Stimulated activated memory B cell treated with anti-CD40 and anti-IgM and Interleukin-4, amounts not matched to agents 10 μg/mL and 1 μg/mL and 100 μg/mL, for 72 hours (primary cell): ENCODE measurements around the gene SETD6.
"Not testable (repeated sequence)": the region's sequence is repeated elsewhere in the genome, so short reads cannot be mapped to it uniquely, and the experiment has no call there.

Experiments used
- ATAC-seq: fragments of 150-1000 bp; cut with Tn5 transposase; 2 replicates; pipeline ENCODE4 v1.10.0; 2021
- H3K27ac Mint-ChIP-seq: one replicate; pipeline ENCODE4 v1.8.0; 2022; ENCODE audit warnings: mild to moderate bottlenecking, mixed read lengths
- H3K27me3 Mint-ChIP-seq: one replicate; pipeline ENCODE4 v1.8.0; 2022; ENCODE audit warnings: mixed read lengths
- H3K36me3 Mint-ChIP-seq: one replicate; pipeline ENCODE4 v1.8.0; 2022; ENCODE audit warnings: mixed read lengths
- H3K4me1 Mint-ChIP-seq: one replicate; pipeline ENCODE4 v1.8.0; 2022; ENCODE audit warnings: mixed read lengths
- H3K4me3 Mint-ChIP-seq: one replicate; pipeline ENCODE4 v1.8.0; 2022; ENCODE audit warnings: mild to moderate bottlenecking, moderate library complexity, mixed read lengths
- H3K9me3 Mint-ChIP-seq: one replicate; pipeline ENCODE4 v1.8.0; 2022; ENCODE audit warnings: mixed read lengths

Gene SETD6

GRCh38 chr16:58487566-58488351 is 27.6 kb upstream of the SETD6 start:
- no peaks in the 10 kb centered on the region for H3K9me3 Mint-ChIP-seq
- H3K27me3 Mint-ChIP-seq, result peaks cover 16% of the 10 kb centered on the region
- peak; percentile 78 for ATAC-seq
- H3K4me3 Mint-ChIP-seq, result no peak overlapping the region
- no peaks in the 10 kb centered on the region for H3K4me1 Mint-ChIP-seq
- no peak overlapping the region for H3K27ac Mint-ChIP-seq
- no peaks in the 10 kb centered on the region for H3K36me3 Mint-ChIP-seq

- Mint-ChIP-seq H3K27me3 (peaks cover 22% of the 10 kb centered on the region), H3K9me3 (no peaks in the 10 kb centered on the region), H3K4me1 (no peaks in the 10 kb centered on the region), H3K36me3 (no peaks in the 10 kb centered on the region), H3K27ac (no peak overlapping the region), H3K4me3 (no peak overlapping the region)
- ATAC-seq, result no peak
Observed at GRCh38 chr16:58488531-58488930, 26.8 kb upstream of the SETD6 start.

DNA sequence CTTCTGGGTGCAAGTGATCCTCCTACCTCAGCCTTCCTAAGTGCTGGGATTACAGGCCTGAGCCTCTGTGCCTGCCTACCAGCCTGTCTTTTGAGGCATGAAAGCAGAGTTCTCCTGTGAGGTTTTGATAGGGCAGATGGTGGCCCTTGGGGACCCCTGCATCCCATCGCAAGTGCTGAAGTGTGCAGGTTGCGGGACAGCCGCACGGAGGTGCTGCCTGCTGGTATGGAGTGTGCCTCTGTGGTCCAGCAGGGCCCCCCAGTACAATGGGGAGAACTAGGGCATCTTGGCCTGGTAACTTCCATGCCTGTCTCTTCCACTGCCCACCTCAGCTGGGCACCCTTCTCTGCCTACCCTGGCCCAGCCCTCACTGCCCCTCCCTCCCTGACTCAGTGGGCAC is 25.3 kb upstream of the SETD6 start:
- Mint-ChIP-seq H3K4me3 (no peak overlapping the region), H3K4me1 (peaks cover 1% of the 10 kb centered on the region), H3K27ac (no peak overlapping the region), H3K27me3 (peaks cover 31% of the 10 kb centered on the region), H3K9me3 (no peaks in the 10 kb centered on the region), H3K36me3 (no peaks in the 10 kb centered on the region)
- ATAC-seq, result no peak

DNA sequence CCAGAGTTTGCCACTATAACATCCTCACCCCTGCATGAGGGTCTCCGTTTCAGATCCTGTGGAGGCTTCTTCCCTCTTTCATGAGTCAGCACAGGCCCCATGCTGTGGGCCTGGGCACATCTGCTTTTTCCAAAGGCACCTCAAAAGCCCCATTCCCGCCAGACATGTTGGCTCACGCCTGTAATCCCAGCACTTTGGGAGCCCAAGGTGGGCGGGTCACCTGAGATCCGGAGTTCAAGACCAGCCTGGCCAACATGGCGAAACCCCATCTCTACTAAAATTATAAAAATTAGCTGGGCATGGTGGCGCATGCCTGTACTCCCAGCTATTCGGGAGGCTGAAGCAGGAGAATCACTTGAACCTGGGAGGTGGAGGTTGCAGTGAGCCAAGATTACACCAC is 24.8 kb upstream of the SETD6 start:
- peaks cover 36% of the 10 kb centered on the region for H3K27me3 Mint-ChIP-seq
- not testable (repeated sequence) for ATAC-seq, H3K36me3 Mint-ChIP-seq, H3K4me3 Mint-ChIP-seq, H3K4me1 Mint-ChIP-seq, H3K9me3 Mint-ChIP-seq, H3K27ac Mint-ChIP-seq

GRCh38 chr16:58492066-58492465 is 23.3 kb upstream of the SETD6 start:
- peaks cover 40% of the 10 kb centered on the region for H3K27me3 Mint-ChIP-seq
- no peak for ATAC-seq
- no peak overlapping the region for H3K4me3 Mint-ChIP-seq
- H3K36me3 Mint-ChIP-seq, result no peaks in the 10 kb centered on the region
- peaks cover 11% of the 10 kb centered on the region for H3K4me1 Mint-ChIP-seq
- H3K27ac Mint-ChIP-seq, result no peak overlapping the region
- H3K9me3 Mint-ChIP-seq, result no peaks in the 10 kb centered on the region

DNA sequence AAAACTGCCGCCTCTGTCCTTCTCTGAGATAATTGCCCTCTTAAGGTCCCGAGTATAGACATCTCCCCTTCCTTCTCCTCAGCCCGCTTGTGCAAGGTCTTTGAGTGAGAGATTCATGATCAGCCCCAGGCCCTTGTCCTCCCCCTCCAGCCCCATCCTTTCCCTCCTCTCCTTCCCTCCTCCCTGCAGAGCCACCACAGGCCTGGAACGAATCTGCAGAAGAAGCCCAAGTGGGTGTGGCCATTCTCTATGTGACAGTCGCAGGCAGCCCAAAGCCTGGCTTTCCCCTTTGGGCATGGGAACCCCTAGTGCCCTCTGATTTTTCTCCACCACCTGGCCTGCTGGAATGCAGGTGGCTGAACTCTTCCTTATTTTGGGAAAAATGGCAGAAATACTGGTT is 22.6 kb upstream of the SETD6 start:
- ATAC-seq, result no peak
- H3K4me3 Mint-ChIP-seq, result no peak overlapping the region
- H3K27ac Mint-ChIP-seq, result no peak overlapping the region
- H3K4me1 Mint-ChIP-seq, result peaks cover 16% of the 10 kb centered on the region
- peaks cover 41% of the 10 kb centered on the region for H3K27me3 Mint-ChIP-seq
- no peaks in the 10 kb centered on the region for H3K9me3 Mint-ChIP-seq
- no peaks in the 10 kb centered on the region for H3K36me3 Mint-ChIP-seq

- Mint-ChIP-seq H3K36me3 (no peaks in the 10 kb centered on the region), H3K9me3 (no peaks in the 10 kb centered on the region), H3K27ac (no peak overlapping the region), H3K4me3 (no peak overlapping the region), H3K27me3 (peaks cover 51% of the 10 kb centered on the region), H3K4me1 (peaks cover 22% of the 10 kb centered on the region)
- no peak for ATAC-seq
Observed at GRCh38 chr16:58493756-58494431, 21.4 kb upstream of the SETD6 start.

DNA sequence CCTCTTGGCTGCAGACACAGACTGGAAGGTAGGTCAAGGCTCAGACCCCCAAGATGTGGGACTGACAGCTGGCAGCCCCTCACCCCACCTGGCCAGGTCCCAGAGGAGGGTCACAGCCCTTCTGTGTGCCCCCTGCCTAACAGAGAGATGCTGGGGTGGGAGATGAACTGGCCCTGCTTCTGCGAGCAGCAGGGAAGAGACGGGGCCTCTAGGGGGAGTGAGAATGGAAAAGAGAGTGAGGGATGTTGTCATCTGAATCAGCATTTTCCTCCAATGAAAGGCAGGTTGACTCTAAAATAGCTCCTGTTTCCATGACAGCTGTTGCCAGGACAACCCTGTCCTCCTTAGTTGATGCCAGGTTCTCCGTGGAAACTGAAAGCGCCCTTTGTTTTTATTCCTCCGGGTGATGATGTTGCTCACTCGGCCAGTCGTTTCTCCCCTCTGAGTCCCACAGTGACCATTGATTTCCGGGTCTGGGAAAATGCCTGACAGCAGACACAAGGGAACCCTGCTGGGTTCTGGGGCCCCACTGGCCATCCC is 20.3 kb upstream of the SETD6 start:
- no peaks in the 10 kb centered on the region for H3K9me3 Mint-ChIP-seq
- peaks cover 25% of the 10 kb centered on the region for H3K4me1 Mint-ChIP-seq
- peak overlapping the region; percentile 3 for H3K4me3 Mint-ChIP-seq
- H3K27ac Mint-ChIP-seq, result peak overlapping the region; percentile 52
- ATAC-seq, result peak; percentile 70
- H3K27me3 Mint-ChIP-seq, result peaks cover 59% of the 10 kb centered on the region
- no peaks in the 10 kb centered on the region for H3K36me3 Mint-ChIP-seq

DNA sequence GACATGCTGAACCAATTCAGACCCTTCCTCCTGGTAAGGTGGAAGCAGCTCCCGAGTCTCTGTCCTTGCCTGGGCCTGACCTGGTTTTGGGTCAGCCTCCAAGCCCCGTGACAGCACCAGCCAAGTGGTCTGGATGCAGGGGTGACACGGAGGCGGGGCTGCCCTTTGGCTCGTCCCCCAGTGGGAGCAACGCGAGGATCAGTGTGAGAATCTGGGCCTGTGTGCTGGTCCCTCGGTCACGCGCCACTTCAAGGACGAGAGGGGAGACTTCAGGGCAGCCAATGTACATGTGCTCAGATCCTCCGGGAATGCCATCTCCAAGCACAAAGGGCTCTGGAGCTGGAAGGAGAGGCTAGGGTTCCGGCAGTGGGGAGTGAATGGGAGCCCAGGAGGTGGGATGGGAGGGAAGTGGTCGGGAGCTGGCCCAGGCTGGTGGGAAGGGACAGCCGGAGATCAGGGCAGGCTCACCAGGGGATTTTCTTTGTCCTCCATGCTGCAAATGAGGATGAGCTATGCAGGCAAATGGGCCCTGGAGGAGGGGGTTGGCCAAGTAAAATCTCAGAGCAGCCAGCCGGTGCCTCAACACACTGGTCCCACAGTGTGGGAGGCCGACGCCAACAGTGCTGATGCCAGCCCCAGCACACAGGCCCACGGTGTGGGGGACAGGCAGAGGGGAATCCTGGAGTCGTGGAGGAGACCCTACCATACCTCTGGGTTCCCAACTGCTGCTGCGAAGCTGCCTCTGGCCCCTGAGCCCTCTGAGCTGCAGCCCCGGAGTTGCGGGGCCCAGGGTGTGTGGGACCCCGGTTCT is 19.6 kb upstream of the SETD6 start:
- no peaks in the 10 kb centered on the region for H3K36me3 Mint-ChIP-seq
- peak overlapping the region; percentile 52 for H3K27ac Mint-ChIP-seq
- peaks cover 66% of the 10 kb centered on the region for H3K27me3 Mint-ChIP-seq
- ATAC-seq, result no peak
- H3K4me3 Mint-ChIP-seq, result peak overlapping the region; percentile 3
- H3K9me3 Mint-ChIP-seq, result no peaks in the 10 kb centered on the region
- peaks cover 31% of the 10 kb centered on the region for H3K4me1 Mint-ChIP-seq

GRCh38 chr16:58497468-58497867 is 17.8 kb upstream of the SETD6 start:
- Mint-ChIP-seq H3K36me3 (no peaks in the 10 kb centered on the region), H3K27ac (no peak overlapping the region), H3K9me3 (no peaks in the 10 kb centered on the region)

GRCh38 chr16:58497935-58498334 is 17.4 kb upstream of the SETD6 start:
- Mint-ChIP-seq H3K9me3 (no peaks in the 10 kb centered on the region), H3K27me3 (peaks cover 84% of the 10 kb centered on the region), H3K4me1 (peaks cover 46% of the 10 kb centered on the region), H3K4me3 (no peak overlapping the region), H3K36me3 (no peaks in the 10 kb centered on the region), H3K27ac (no peak overlapping the region)
- ATAC-seq, result no peak

More at GRCh38 chr16:58497468-58497867, 17.8 kb upstream of the SETD6 start:
- no peak overlapping the region for H3K4me3 Mint-ChIP-seq
- no peak for ATAC-seq
- H3K4me1 Mint-ChIP-seq, result peaks cover 46% of the 10 kb centered on the region
- peaks cover 83% of the 10 kb centered on the region for H3K27me3 Mint-ChIP-seq

GRCh38 chr16:58498341-58499091 is 16.8 kb upstream of the SETD6 start:
- H3K9me3 Mint-ChIP-seq, result no peaks in the 10 kb centered on the region
- H3K4me1 Mint-ChIP-seq, result peaks cover 46% of the 10 kb centered on the region
- no peaks in the 10 kb centered on the region for H3K36me3 Mint-ChIP-seq
- H3K4me3 Mint-ChIP-seq, result no peak overlapping the region
- H3K27ac Mint-ChIP-seq, result no peak overlapping the region
- ATAC-seq, result no peak
- H3K27me3 Mint-ChIP-seq, result peaks cover 84% of the 10 kb centered on the region

GRCh38 chr16:58499092-58499511 is 16.2 kb upstream of the SETD6 start:
- no peak for ATAC-seq
- peaks cover 89% of the 10 kb centered on the region for H3K27me3 Mint-ChIP-seq
- H3K9me3 Mint-ChIP-seq, result no peaks in the 10 kb centered on the region
- H3K4me3 Mint-ChIP-seq, result no peak overlapping the region
- peaks cover 46% of the 10 kb centered on the region for H3K4me1 Mint-ChIP-seq
- no peaks in the 10 kb centered on the region for H3K36me3 Mint-ChIP-seq
- no peak overlapping the region for H3K27ac Mint-ChIP-seq

DNA sequence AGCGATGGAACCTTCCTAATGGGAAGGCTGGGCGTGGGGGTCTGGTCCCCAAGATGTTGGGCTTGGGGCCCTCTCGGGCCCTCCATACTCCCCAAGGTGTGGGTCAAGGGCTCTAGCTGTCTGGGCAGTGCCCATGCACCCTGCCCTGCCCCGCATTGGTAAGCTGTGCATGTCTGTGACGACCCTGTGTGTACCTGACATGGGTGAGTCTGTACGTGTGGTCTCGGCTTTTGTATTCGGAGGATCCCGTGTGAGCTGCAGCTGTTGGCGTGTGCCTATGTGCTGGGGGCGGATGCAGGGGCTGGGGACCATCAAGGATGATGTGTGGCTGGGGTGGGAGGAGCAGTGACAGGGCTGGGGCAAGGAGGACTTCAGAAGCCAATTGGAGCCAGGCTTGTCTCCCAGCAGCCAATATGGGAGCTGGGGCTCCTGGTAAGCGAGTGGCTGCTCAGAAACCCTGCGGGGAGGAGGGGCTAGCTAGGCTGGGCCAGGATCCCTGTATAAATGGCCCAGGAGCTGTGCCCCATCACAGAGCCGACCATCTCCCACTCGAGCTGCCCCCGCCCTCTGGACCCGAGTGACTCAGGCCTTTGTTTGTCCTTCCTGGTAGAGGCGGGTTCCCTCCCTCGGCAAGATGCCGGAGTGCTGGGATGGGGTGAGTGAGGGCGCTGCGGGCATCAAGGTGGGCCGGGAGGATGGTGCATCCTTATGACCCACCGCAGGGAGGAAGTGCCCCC is 15.5 kb upstream of the SETD6 start, which contains the start of gene NDRG4:
NDRG4 (plus strand) TSS at position 529 of the 737 bp plus-strand sequence; CDS start at position 635, 106 bp downstream.
- Mint-ChIP-seq H3K36me3 (no peaks in the 10 kb centered on the region), H3K4me3 (peak within 1 kb of the TSS; percentile 77), H3K27me3 (peaks cover 89% of the 10 kb centered on the region), H3K4me1 (peaks cover 46% of the 10 kb centered on the region), H3K27ac (no peak within 1 kb of the TSS), H3K9me3 (no peaks in the 10 kb centered on the region)
- ATAC-seq, result peak; percentile 59
